Measurements from ENCODE around the gene SPON1.

DNA sequence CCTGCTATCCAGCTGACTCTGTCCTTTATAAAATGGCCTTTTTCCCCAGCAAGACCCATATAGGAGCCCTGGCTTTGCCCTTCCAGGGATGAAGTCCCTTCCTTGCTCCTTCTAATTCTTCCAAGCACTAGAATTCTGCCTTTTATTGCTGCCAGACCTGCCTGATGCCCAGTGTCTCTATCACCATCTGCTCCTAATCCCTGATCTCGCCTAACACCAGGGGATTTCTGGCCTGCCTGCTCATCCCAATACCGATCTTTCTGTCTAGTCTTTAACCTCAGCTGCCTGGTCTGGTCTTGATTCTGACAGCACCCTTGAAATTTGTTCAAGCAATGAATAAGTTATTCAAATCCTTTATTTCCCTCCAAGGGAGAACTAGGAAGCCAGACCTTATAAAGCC is 150.2 kb downstream of the SPON1 start:
- TF ChIP-seq POLR2A (IDR thresholded peaks at IDR 0.05): no peak
- TF ChIP-seq CTCF (IDR thresholded peaks at IDR 0.05): no peak

Data from heart left ventricle (tissue), 13 donors.